HepG2 (cell line): ENCODE results near the gene PLA2R1. TPM values are rescaled to one million over a fixed set of nuclear protein-coding genes. Genes with fewer than 3 reads are reported as not detected.

ENCODE experiments used
- ATAC-seq: fragments of 200-7000 bp; cut with Tn5 transposase; 3 replicates; pipeline ENCODE4 v1.9.1; 2020; ENCODE audit warnings: mild to moderate bottlenecking, moderate library complexity
- BruUV-seq: library from RNA; stranded (reverse); fragments of 400-500 nt; replicated peaks from 2 replicates; lab custom pipeline; 2021; lab: Mats Ljungman, UMichigan
- CTCF ChIA-PET: fragments of 300-600 bp; formaldehyde crosslinking; extraction: SDS; loops from one replicate; lab custom pipeline; 2021; ENCODE audit warnings: low total read pairs, inconsistent platforms, low intra/inter-chr PET ratio; lab: Yijun Ruan, JAX
- POLR2A ChIA-PET: fragments of 350-600 bp; sonication (Branson Sonifier 250); formaldehyde crosslinking; loops from one replicate; lab custom pipeline; 2020; ENCODE audit warnings: antibody characterized with exemption, inconsistent platforms; lab: Yijun Ruan, JAX
- DNase-seq: peaks from one replicate; pipeline ENCODE4 v3.0.0-alpha.2; 2015; ENCODE audit warnings: low spot score
- FAIRE-seq: peaks from 3 replicates; lab custom pipeline; 2011; peaks lifted over from hg19 to GRCh38; lab: Jason Lieb, UNC
- H2AFZ ChIP-seq: one replicate; pipeline ENCODE4 v1.6.1; 2011; ENCODE audit warnings: low read length, inconsistent platforms
- H3K27ac ChIP-seq: fragments of 300-600 bp; 3 replicates; pipeline ENCODE4 v1.8.0; 2011; ENCODE audit warnings: mixed run types, mild to moderate bottlenecking, mixed read lengths, low read length, inconsistent platforms; ENCODE audit not compliant: insufficient read depth; ENCODE audit errors: extremely low read length
- H3K27me3 ChIP-seq, 2 experiments: fragments of 200-600 bp in 1 of 2; 2 replicates in 1 of 2; 3 replicates in 1 of 2; pipeline versions ENCODE4 v1.6.0 to v1.8.0; 2011; ENCODE audit warnings: low read length in 2 of 2, mild to moderate bottlenecking in 2 of 2, moderate library complexity in 2 of 2, inconsistent platforms in 1 of 2; ENCODE audit not compliant: insufficient read depth in 2 of 2, control insufficient read depth in 1 of 2
- H3K36me3 ChIP-seq, 2 experiments: fragments of 200-600 bp in 1 of 2; replicated peaks in 1 of 2; 2 replicates in 1 of 2; 3 replicates in 1 of 2; pipeline versions ENCODE4 v1.5.1 to v1.8.0; 2011; ENCODE audit warnings: low read length in 2 of 2, inconsistent platforms in 1 of 2; ENCODE audit not compliant: insufficient read depth in 2 of 2, control insufficient read depth in 1 of 2
- H3K4me1 ChIP-seq: 2 replicates; pipeline ENCODE4 v1.5.1; 2012; ENCODE audit warnings: low read length, inconsistent platforms; ENCODE audit not compliant: insufficient read depth
- H3K4me2 ChIP-seq: 2 replicates; pipeline ENCODE4 v1.6.0; 2011; ENCODE audit warnings: low read depth, low read length, inconsistent platforms
- H3K4me3 ChIP-seq, 3 experiments: fragments of 200-600 bp in 1 of 3; sonication (generic), shearing (Covaris generic) in 1 of 3; replicated peaks in 1 of 3; 2 replicates each; pipeline ENCODE4 v1.5.1; 2011 to 2016; ENCODE audit warnings: low read length in 3 of 3, inconsistent platforms in 2 of 3, low read depth in 2 of 3, mild to moderate bottlenecking in 2 of 3, control low read depth in 1 of 3, mixed read lengths in 1 of 3; ENCODE audit not compliant: insufficient read depth in 1 of 3
- H3K79me2 ChIP-seq: one replicate; pipeline ENCODE4 v1.6.1; 2011; ENCODE audit warnings: low read length, inconsistent platforms; ENCODE audit not compliant: insufficient read depth
- H3K9ac ChIP-seq: 2 replicates; pipeline ENCODE4 v1.6.0; 2011; ENCODE audit warnings: mild to moderate bottlenecking, low read depth, low read length, inconsistent platforms; ENCODE audit not compliant: insufficient read depth
- H3K9me3 ChIP-seq: 2 replicates; pipeline ENCODE4 v1.5.1; 2012; ENCODE audit warnings: mild to moderate bottlenecking, low read length
- H4K20me1 ChIP-seq: 2 replicates; pipeline ENCODE4 v1.6.0; 2011; ENCODE audit warnings: inconsistent platforms, mild to moderate bottlenecking, low read length, moderate library complexity; ENCODE audit not compliant: insufficient read depth
- ATF1 ChIP-seq: IDR thresholded peaks from 2 replicates; pipeline ENCODE4 v1.6.1; 2016; ENCODE audit warnings: mild to moderate bottlenecking, control low read depth
- CENPX ChIP-seq: sonication (generic); formaldehyde crosslinking; IDR thresholded peaks from 2 replicates; pipeline ENCODE4 v1.9.0; 2021; ENCODE audit warnings: mild to moderate bottlenecking, missing genetic modification reagents, moderate library complexity
- ZBTB2 ChIP-seq: sonication (generic); formaldehyde crosslinking; IDR thresholded peaks from 2 replicates; pipeline ENCODE4 v1.8.0; 2022; ENCODE audit warnings: low read depth, missing genetic modification reagents
- ZMYM4 ChIP-seq: sonication (generic); formaldehyde crosslinking; IDR thresholded peaks from 2 replicates; pipeline ENCODE4 v1.8.1; 2023; ENCODE audit warnings: mild to moderate bottlenecking, missing genetic modification reagents
- ZNF18 ChIP-seq: sonication (generic); formaldehyde crosslinking; IDR thresholded peaks from 2 replicates; pipeline ENCODE4 v1.8.0; 2022; ENCODE audit warnings: mild to moderate bottlenecking, missing genetic modification reagents; ENCODE audit not compliant: insufficient replicate concordance
- ZNF331 ChIP-seq: sonication (generic); formaldehyde crosslinking; IDR thresholded peaks from 2 replicates; pipeline ENCODE4 v1.4.0; 2020; ENCODE audit warnings: missing genetic modification reagents
- ZNF441 ChIP-seq: sonication (generic); formaldehyde crosslinking; IDR thresholded peaks from 2 replicates; pipeline ENCODE4 v1.7.0; 2021; ENCODE audit warnings: missing genetic modification reagents, borderline replicate concordance
- ZNF543 ChIP-seq: sonication (generic); formaldehyde crosslinking; IDR thresholded peaks from 2 replicates; pipeline ENCODE4 v1.4.0; 2020; ENCODE audit warnings: mild to moderate bottlenecking, missing genetic modification reagents
- ZNF660 ChIP-seq: sonication (generic); formaldehyde crosslinking; IDR thresholded peaks from 2 replicates; pipeline ENCODE4 v1.5.1; 2020; ENCODE audit warnings: mild to moderate bottlenecking, low read depth, missing genetic modification reagents, borderline replicate concordance
- ZXDC ChIP-seq: sonication (generic); formaldehyde crosslinking; IDR thresholded peaks from 2 replicates; pipeline ENCODE4 v1.5.0; 2020; ENCODE audit warnings: mild to moderate bottlenecking, missing genetic modification reagents
- WGBS: methylation state at CpG from one replicate; pipeline ENCODE4 v1.1.6; 2017; ENCODE audit warnings: low lambda C conversion rate; 5-methylcytosine and 5-hydroxymethylcytosine counted together
- in situ Hi-C: cut with HindIII; loops from 2 replicates; pipeline ENCODE4 v1.10.0; 2017; ENCODE audit warnings: low pct_unique_long_range_greater_than_20kb; ENCODE audit not compliant: extremely low pct_ligation_motif_present
- intact Hi-C: fragments of 100-400 bp; cut with micrococcal nuclease; formaldehyde crosslinking; loops from one replicate; pipeline ENCODE4 v1.10.0; 2022; ENCODE audit not compliant: unreplicated experiment
- polyA plus RNA-seq, 8 experiments: library from polyadenylated mRNA; depleted of rRNA in 3 of 8; stranded (reverse) in 7 of 8; unstranded in 1 of 8; fragments of >200 nt; fragmentation: Illumina TruSeq in 4 of 8; extraction: Trizol in 4 of 8; gene quantifications; 2 replicates each; pipeline versions ENCODE4 v1.2.1 to v1.2.3, GENCODE V29; 2011 to 2016; ENCODE audit warnings: low read depth in 4 of 8, missing spikeins in 1 of 8, mixed read lengths in 1 of 8; ENCODE audit not compliant: insufficient read depth in 1 of 8
- total RNA-seq, 5 experiments: library from RNA; depleted of rRNA; stranded (reverse); fragments of >200 nt; fragmentation: Illumina TruSeq; extraction: Trizol; gene quantifications; 2 replicates each; pipeline ENCODE4 v1.2.3, GENCODE V29; 2016; ENCODE audit warnings: low read depth in 1 of 5
- TF ChIP-seq, protein P1 (sequence below): sonication (generic); formaldehyde crosslinking; IDR thresholded peaks from 2 replicates; pipeline ENCODE4 v1.4.0; 2020; ENCODE audit warnings: missing genetic modification reagents, borderline replicate concordance

PLA2R1 gene
- total and polyA plus RNA-seq, 2 of the 13 experiments (the other 11 are each of a cell fraction or from before 2014, with no cell fraction given) = not detected

GRCh38 chr2:160055726-160056108 is 6.7 kb downstream of the PLA2R1 start (continued):
- TF ChIP-seq ZMYM4 (CRISPR knock-in tag) (no peak), ZXDC (CRISPR knock-in tag) (no peak), CENPX (CRISPR knock-in tag) (no peak)

- no peaks in the 10 kb centered on the region for H3K9me3 ChIP-seq
- H3K4me3 ChIP-seq = no peak overlapping the region
- 34% methylated on average over 7 of the region's 7 CpGs for WGBS
- BruUV-seq = no TSS peak
- H3K27ac ChIP-seq = no peak overlapping the region
- FAIRE-seq = no peak
- ChIA-PET CTCF (no interaction called here), POLR2A (no interaction called here)
- H3K79me2 ChIP-seq = no peaks in the 10 kb centered on the region
- no peaks in the 10 kb centered on the region for H4K20me1 ChIP-seq
- no peak for DNase-seq
- peaks cover 0 to 13% of the 10 kb centered on the region in 2 experiments; a peak in 3 of 5 replicates for H3K27me3 ChIP-seq
- intact Hi-C loops = no loop called here
- H2AFZ ChIP-seq = no peak overlapping the region
- no peak overlapping the region for H3K4me2 ChIP-seq
- no peaks in the 10 kb centered on the region for H3K36me3 ChIP-seq
- H3K9ac ChIP-seq = no peak overlapping the region
- in situ Hi-C loops = no loop called here
- peaks cover 11% of the 10 kb centered on the region; the same call in 1 of the 2 replicates for H3K4me1 ChIP-seq
- ATAC-seq = no peak
- TF ChIP-seq ZBTB2 (CRISPR knock-in tag) = no peak
- TF ChIP-seq ZNF660 (CRISPR knock-in tag) = no peak
- TF ChIP-seq ZNF543 = no peak
- TF ChIP-seq, protein P1, sequence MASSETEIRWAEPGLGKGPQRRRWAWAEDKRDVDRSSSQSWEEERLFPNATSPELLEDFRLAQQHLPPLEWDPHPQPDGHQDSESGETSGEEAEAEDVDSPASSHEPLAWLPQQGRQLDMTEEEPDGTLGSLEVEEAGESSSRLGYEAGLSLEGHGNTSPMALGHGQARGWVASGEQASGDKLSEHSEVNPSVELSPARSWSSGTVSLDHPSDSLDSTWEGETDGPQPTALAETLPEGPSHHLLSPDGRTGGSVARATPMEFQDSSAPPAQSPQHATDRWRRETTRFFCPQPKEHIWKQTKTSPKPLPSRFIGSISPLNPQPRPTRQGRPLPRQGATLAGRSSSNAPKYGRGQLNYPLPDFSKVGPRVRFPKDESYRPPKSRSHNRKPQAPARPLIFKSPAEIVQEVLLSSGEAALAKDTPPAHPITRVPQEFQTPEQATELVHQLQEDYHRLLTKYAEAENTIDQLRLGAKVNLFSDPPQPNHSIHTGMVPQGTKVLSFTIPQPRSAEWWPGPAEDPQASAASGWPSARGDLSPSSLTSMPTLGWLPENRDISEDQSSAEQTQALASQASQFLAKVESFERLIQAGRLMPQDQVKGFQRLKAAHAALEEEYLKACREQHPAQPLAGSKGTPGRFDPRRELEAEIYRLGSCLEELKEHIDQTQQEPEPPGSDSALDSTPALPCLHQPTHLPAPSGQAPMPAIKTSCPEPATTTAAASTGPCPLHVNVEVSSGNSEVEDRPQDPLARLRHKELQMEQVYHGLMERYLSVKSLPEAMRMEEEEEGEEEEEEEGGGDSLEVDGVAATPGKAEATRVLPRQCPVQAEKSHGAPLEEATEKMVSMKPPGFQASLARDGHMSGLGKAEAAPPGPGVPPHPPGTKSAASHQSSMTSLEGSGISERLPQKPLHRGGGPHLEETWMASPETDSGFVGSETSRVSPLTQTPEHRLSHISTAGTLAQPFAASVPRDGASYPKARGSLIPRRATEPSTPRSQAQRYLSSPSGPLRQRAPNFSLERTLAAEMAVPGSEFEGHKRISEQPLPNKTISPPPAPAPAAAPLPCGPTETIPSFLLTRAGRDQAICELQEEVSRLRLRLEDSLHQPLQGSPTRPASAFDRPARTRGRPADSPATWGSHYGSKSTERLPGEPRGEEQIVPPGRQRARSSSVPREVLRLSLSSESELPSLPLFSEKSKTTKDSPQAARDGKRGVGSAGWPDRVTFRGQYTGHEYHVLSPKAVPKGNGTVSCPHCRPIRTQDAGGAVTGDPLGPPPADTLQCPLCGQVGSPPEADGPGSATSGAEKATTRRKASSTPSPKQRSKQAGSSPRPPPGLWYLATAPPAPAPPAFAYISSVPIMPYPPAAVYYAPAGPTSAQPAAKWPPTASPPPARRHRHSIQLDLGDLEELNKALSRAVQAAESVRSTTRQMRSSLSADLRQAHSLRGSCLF (CRISPR knock-in tag) = no peak
- TF ChIP-seq ZNF331 (CRISPR knock-in tag) = no peak
- no peak for TF ChIP-seq ZNF441
- no peak for TF ChIP-seq ATF1 (CRISPR knock-in tag)
- no peak for TF ChIP-seq ZNF18 (CRISPR knock-in tag)
Measured at GRCh38 chr2:160054984-160055725, 7.3 kb downstream of the PLA2R1 start.
